ENCODE data around the gene SEZ6L. TPM values are rescaled to one million over a fixed set of nuclear protein-coding genes. Genes with fewer than 3 reads are reported as not detected.

Gene SEZ6L
- total RNA-seq, 1 experiment from 2014 or later: 0.13 TPM

DNA sequence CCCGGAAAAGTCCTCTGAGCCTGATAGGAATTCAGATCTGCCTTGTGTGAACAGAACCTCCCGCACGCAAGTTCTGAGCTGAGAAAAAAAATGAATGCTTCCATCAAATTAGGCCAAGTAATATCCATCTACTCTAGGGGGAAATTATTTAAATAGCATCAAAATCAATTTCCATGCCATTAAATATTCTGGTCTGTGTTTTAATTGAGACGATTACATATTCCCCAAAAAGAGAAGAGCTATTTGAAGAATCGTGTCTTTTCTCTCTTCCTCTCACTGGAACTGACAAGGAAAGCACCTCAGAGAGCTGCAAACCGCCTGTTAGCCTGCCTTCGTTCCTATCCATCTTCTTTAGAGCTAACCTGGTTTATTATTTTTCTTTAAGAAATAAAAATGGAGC lies 96.0 kb downstream of the SEZ6L start:
- Histone ChIP-seq H3K14ac (ENCODE audit: insufficient read depth, low read length) (no peak overlapping the region), H3T11ph (ENCODE audit: low read length) (no peak overlapping the region), H3K4me1 (ENCODE audit: insufficient read depth, low read length) (no peaks in the 10 kb centered on the region), H2BK20ac (ENCODE audit: low read depth, low read length, poor library complexity, severe bottlenecking) (no peak overlapping the region), H4K8ac (replicated peaks; ENCODE audit: insufficient read length, low read depth, low read length) (no peak overlapping the region), H3K18ac (ENCODE audit: insufficient read length, low read depth, low read length) (no peak overlapping the region), H3K4ac (ENCODE audit: low read depth, low read length) (no peak overlapping the region), H3K56ac (ENCODE audit: insufficient read length, low read depth, low read length) (no peak overlapping the region), H4K5ac (ENCODE audit: insufficient read length, low read depth, low read length) (no peak overlapping the region), H3K9ac (ENCODE audit: extremely low read depth, insufficient read length, low read length) (no peak overlapping the region), H3K79me1 (ENCODE audit: insufficient read depth, low read depth, low read length, poor library complexity, severe bottlenecking) (no peaks in the 10 kb centered on the region), H2AK5ac (ENCODE audit: insufficient read length, low read length) (no peak overlapping the region), H2AFZ (ENCODE audit: low read length) (no peak overlapping the region), H2BK5ac (ENCODE audit: insufficient read length, low read length) (no peak overlapping the region), H3K23ac (ENCODE audit: insufficient read length, low read depth, low read length) (no peak overlapping the region), H4K91ac (ENCODE audit: insufficient read length, low read depth, low read length) (no peak overlapping the region), H2BK15ac (ENCODE audit: low read depth, low read length) (no peak overlapping the region), H3K27ac (ENCODE audit: insufficient read length, low read depth, low read length) (no peak overlapping the region), H4K20me1 (ENCODE audit: control insufficient read depth, insufficient read depth, insufficient read length) (no peaks in the 10 kb centered on the region), H2BK12ac (ENCODE audit: insufficient read length, low read depth, low read length) (no peak overlapping the region), H3K4me2 (ENCODE audit: insufficient read depth, insufficient read length, low read length) (no peak overlapping the region), H3K23me2 (ENCODE audit: insufficient read length, low read depth, low read length, poor library complexity, severe bottlenecking) (no peaks in the 10 kb centered on the region), H3K79me2 (ENCODE audit: insufficient read depth, low read length) (no peaks in the 10 kb centered on the region), H2BK120ac (ENCODE audit: low read depth, low read length, poor library complexity, severe bottlenecking) (no peak overlapping the region), H3K9me3 (ENCODE audit: control insufficient read depth, low read depth, low read length) (no peaks in the 10 kb centered on the region), H3K27me3 (ENCODE audit: insufficient read depth, low read length) (no peaks in the 10 kb centered on the region; the same call in 1 of the 2 replicates)
- Mint-ChIP-seq H3K27ac (no peak overlapping the region), H3K4me3 (no peak overlapping the region), H3K27me3 (ENCODE audit: low read depth) (peaks cover 54% of the 10 kb centered on the region), H3K36me3 (ENCODE audit: insufficient read depth in 1 of 3, low read depth in 3 of 3) (no peaks in the 10 kb centered on the region), H3K9me3 (no peaks in the 10 kb centered on the region), H3K4me1 (no peaks in the 10 kb centered on the region)
- DNase-seq: no peak
- WGBS (ENCODE audit: extremely low coverage, insufficient read length, low lambda C conversion rate): no CpG with 5 or more reads among the region's 7 CpGs
- TF ChIP-seq CTCF (conservative IDR thresholded peaks at IDR 0.05): no peak
